NOMO-1 treated with dmso at 0.1 percent for 144 hours (cell line): ENCODE results near the gene IRF5.
"Not testable (repeated sequence)": the region's sequence is repeated elsewhere in the genome, so short reads cannot be mapped to it uniquely, and the experiment has no call there.

Experiments used
- DNase-seq: peaks from one replicate; lab custom pipeline; 2025; ENCODE audit not compliant: unreplicated experiment; lab: John Stamatoyannopoulos, UW

The IRF5 gene

GRCh38 chr7:128937271-128937646, 468 bp upstream of the IRF5 start:
- no peak for DNase-seq

DNA sequence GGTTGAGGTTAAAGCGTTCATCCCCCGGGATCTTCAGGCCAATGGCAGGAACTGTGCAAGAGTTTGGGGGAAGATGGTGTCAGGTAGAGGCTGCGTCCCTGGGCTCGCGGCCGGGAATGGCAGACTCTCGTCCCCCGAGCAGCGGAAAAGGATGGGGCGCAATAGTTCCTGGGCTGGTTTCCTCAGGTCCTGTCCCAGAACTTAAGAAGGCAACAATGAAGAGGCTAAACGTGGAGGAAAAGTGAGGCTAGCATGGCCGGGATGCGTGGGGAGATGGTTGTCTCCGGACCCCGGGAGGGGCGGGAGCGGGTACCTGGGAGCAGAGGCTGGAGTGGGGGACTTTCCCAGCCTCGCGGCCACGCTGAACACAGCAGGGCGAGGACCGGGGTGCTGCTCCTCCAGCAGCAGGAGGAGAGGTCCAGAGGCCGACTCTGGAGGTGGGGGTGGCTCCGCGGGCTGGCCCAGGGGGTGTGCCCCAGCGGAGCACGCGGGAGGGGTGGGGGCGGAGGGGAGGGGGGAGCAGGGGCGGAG, 882 bp downstream of the IRF5 start:
- DNase-seq: no peak

DNA sequence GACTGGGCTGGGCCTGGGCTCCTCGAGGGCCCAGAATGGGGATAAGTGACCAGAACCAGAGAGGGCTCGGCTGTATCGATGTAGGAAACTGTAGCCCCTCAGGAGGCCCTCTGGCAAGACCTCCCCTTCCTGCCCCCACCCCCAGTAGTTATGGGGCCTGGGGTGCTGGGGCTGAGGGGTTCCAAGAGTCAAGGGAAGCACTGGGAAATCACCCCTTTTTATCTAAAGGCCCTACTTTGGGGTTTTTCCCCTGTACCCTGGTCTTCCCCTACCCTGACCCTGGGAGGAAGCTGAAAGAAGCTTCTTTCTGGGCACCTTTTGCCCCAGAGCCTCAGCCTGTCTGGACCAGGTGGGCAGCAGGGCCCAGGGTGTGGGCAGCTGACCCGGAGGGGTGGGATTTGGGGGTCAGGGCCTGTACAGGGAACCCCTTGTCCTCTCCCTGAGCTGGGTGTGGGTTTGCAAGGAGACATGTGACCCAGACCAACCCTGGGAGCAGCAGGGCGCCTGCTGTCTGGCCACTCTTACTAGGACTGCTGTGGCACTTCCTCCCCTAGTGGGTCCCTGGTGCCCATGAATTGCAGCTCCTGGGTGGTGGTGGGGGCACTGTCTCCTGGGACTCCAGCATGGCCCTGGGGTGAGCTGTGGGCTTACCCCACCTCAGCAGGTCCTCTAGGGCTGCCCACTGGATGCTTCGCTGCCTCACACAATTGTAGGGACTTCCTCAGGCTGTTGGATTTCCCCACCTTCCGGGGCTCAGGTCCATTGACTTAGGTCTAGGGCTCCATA, 1.5 kb downstream of the IRF5 start:
- DNase-seq: no peak

GRCh38 chr7:128939861-128940410, 2.2 kb downstream of the IRF5 start:
- DNase-seq: no peak

DNA sequence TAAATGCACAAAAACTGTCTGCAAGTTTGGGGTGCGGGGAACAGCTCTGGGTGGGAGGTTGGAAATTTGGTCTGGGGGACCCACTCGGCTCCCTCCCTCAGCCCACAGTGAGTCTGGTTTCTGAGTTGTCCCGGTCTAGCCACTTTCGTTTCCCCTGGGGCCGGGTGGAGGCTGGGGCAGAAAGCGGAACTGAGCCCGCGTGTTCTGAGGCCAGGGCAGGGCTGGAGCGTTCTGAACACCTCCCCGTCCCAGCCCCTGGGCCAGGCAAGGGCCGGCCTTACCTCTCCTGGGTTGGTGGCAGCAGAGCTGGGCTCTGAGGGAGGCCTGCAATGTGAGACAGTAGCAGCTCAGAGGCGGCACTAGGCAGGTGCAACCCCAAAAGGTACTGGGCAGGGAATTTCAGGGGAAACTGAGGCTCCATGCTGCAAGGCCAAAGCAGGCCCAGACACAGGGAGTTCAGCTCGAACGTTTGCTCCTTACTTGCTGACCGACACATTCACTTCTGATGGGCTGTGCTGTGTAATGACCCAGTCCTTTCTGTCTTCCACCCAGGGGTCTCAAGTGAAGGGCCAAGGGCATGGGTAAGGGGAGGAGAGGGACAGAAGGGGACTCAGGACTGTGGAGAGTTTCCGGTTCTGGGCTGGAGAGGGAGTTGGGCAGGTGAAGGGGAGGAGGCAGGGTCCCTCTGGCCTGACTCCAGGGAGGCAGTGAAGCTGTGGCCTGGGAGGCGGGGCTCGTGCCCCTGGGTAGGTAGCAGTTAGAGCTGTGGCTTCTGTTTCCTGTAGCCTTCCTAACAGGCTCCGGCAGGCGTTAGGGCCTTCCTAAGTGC, 3.0 kb downstream of the IRF5 start:
- peak; percentile 75 for DNase-seq

- no peak for DNase-seq
Measured at GRCh38 chr7:128941323-128941890, 3.7 kb downstream of the IRF5 start.

GRCh38 chr7:128941946-128942526, 4.3 kb downstream of the IRF5 start:
- no peak for DNase-seq

GRCh38 chr7:128943251-128943650, 5.5 kb downstream of the IRF5 start:
- DNase-seq: not testable (repeated sequence)

GRCh38 chr7:128944487-128945236, 6.9 kb downstream of the IRF5 start:
- DNase-seq: no peak

DNA sequence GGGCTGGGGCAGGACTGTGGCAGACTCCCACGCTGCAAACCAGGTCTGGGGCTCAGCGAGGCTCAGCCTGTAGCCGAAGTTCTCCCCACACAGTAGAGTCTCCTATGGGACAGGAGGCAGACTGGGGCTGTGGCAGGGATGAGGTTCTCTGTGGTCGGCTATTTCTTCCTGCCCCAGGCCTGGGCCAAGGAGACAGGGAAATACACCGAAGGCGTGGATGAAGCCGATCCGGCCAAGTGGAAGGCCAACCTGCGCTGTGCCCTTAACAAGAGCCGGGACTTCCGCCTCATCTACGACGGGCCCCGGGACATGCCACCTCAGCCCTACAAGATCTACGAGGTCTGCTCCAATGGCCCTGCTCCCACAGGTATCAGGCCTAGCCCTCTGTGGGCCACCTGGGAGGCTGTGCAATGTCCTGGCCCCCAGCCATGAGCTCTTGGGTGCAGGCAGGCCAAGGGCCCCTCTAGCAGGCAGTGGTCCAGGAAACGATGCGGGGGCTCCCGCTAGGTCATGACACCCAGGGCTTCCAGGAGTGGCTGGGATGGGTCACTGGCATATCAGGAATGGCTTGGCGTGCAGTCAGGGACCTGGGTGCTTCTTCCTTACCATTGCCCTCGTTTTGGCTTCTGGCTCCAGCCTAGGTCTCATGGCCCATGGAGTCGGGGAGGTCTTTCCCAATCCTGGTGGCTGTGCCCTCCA, 8.1 kb downstream of the IRF5 start:
- no peak for DNase-seq

DNA sequence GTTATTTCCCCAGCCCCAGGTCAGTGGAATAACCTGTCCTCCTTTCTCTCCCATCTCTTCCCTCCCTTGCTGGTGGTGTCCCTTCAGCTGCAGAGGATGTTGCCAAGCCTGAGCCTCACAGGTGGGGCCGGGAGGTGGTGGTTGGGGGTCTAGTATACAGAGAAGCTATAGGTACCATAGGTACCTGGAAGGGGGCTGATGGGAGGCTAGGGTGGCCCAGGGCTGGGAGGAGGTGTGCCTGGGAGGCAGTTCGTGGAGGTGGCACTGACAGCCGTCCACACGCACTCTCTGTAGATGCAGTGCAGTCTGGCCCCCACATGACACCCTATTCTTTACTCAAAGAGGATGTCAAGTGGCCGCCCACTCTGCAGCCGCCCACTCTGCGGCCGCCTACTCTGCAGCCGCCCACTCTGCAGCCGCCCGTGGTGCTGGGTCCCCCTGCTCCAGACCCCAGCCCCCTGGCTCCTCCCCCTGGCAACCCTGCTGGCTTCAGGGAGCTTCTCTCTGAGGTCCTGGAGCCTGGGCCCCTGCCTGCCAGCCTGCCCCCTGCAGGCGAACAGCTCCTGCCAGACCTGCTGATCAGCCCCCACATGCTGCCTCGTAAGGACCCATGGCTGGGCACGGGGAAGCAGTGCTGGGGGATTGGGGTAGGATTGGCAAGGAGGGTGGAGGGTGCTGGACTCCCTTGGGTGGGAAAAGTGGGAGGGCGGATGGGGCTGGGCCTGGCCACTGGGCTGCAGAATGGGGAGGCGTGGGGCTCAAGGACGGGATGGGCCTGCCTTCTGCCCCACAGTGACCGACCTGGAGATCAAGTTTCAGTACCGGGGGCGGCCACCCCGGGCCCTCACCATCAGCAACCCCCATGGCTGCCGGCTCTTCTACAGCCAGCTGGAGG, 9.5 kb downstream of the IRF5 start:
- DNase-seq: no peak

DNA sequence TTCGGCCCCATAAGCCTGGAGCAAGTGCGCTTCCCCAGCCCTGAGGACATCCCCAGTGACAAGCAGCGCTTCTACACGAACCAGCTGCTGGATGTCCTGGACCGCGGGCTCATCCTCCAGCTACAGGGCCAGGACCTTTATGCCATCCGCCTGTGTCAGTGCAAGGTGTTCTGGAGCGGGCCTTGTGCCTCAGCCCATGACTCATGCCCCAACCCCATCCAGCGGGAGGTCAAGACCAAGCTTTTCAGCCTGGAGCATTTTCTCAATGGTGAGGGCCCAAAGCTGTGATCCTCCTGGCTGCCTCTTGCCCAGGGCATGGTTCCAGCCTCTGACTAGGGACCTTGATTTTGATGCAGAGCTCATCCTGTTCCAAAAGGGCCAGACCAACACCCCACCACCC, 10.1 kb downstream of the IRF5 start:
- no peak for DNase-seq

DNA sequence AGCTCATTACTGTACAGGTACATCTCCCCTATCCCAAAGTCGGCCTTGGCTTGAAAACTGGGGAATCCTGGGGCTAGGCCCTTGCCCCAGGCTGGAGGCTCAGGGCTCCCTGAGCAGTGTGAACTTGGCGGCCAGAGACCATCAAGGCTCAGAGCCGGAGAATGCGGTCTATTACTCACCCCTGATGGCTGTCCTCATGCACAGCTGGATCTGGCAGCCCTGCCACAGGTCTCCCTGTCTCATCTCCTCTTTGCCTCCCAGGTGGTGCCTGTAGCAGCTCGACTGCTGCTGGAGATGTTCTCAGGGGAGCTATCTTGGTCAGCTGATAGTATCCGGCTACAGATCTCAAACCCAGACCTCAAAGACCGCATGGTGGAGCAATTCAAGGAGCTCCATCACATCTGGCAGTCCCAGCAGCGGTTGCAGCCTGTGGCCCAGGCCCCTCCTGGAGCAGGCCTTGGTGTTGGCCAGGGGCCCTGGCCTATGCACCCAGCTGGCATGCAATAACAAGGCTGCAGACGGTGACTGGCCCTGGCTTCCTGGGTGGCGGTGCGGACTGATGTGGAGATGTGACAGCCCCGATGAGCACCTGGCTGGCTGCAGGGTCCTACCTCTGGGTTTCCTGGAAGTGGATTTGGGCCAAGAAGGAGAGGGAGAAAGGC, 10.7 kb downstream of the IRF5 start:
- DNase-seq: peak; percentile 38

- DNase-seq: peak; percentile 37
Measured at GRCh38 chr7:128948976-128949760, 11.4 kb downstream of the IRF5 start.

- DNase-seq: no peak
Measured at GRCh38 chr7:128951296-128951695, 13.6 kb downstream of the IRF5 start.

GRCh38 chr7:128954150-128954549, 16.4 kb downstream of the IRF5 start:
- DNase-seq: no peak
